Stomach (tissue), 4 donors: ENCODE measurements around the gene RAVER2.

Experiments
- EP300 ChIP-seq: sonication (generic); formaldehyde crosslinking; IDR thresholded peaks from one replicate; pipeline ENCODE4 v1.6.1; 2017; ENCODE audit warnings: antibody characterized with exemption
- POLR2A ChIP-seq, 4 donors: fragments of 450-650 bp; IDR thresholded peaks; one replicate each; pipeline ENCODE4 v1.6.1; 2016; ENCODE audit warnings: antibody characterized with exemption in 4 of 4, control low read depth in 2 of 4, mild to moderate bottlenecking in 1 of 4, moderate library complexity in 1 of 4
- TF ChIP-seq, protein P1 (sequence below), 7 experiments: fragments of 450-650 bp in 4 of 7; fragments of 200-600 bp in 3 of 7; sonication (generic) in 3 of 7; IDR thresholded peaks; one replicate each; pipeline ENCODE4 v1.5.1; 2016 to 2019; ENCODE audit warnings: antibody characterized with exemption in 7 of 7, control low read depth in 2 of 7, mild to moderate bottlenecking in 1 of 7

DNA sequence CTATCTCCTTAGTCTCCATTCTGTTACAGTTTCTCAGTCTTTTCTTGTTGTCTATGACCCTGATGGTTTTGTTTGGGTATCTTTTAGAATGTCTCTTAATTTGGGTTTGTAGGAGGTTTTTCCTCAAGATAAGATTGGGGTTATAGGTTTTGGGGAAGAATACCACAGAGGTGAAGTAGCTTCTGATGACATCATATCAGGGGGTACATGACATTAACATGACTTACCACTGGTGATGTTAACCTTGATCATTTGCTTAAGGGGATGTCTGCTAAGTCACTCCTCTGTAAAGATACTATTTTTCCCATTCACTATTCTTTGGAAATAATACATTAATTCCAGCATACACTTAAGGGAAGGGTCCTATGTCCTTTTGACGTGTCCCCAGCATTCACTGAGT lies 11.9 kb downstream of the RAVER2 start:
- TF ChIP-seq POLR2A (IDR thresholded peaks at IDR 0.05): no peak
- TF ChIP-seq, protein P1, sequence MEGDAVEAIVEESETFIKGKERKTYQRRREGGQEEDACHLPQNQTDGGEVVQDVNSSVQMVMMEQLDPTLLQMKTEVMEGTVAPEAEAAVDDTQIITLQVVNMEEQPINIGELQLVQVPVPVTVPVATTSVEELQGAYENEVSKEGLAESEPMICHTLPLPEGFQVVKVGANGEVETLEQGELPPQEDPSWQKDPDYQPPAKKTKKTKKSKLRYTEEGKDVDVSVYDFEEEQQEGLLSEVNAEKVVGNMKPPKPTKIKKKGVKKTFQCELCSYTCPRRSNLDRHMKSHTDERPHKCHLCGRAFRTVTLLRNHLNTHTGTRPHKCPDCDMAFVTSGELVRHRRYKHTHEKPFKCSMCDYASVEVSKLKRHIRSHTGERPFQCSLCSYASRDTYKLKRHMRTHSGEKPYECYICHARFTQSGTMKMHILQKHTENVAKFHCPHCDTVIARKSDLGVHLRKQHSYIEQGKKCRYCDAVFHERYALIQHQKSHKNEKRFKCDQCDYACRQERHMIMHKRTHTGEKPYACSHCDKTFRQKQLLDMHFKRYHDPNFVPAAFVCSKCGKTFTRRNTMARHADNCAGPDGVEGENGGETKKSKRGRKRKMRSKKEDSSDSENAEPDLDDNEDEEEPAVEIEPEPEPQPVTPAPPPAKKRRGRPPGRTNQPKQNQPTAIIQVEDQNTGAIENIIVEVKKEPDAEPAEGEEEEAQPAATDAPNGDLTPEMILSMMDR (IDR thresholded peaks at IDR 0.05): no peak
- no peak for TF ChIP-seq EP300
